ENCODE measurements around the gene PLXNA2.

GRCh38 chr1:207992677-207993236 is 251.4 kb downstream of the PLXNA2 start:
- TF ChIP-seq POLR2A (IDR thresholded peaks at IDR 0.05; ENCODE audit: low read depth, low read length) (no peak), TAF1 (IDR thresholded peaks at IDR 0.05; ENCODE audit: borderline replicate concordance, low read depth, low read length) (no peak), POLR2AphosphoS5 (IDR thresholded peaks at IDR 0.05; ENCODE audit: low read depth, low read length) (no peak)

Measured in GM12892 (cell line).